ENCODE data around the gene IL1RAPL1. TPM values are rescaled to one million over a fixed set of nuclear protein-coding genes. Genes with fewer than 3 reads are reported as not detected.

The IL1RAPL1 gene
- total and polyA plus RNA-seq, 9 of the 15 experiments (the other 6 are each of a cell fraction or from before 2014, with no cell fraction given), result 0.04 to 0.07 (median 0.04) TPM; not detected in 6

- no peaks in the 10 kb centered on the region for H4K20me1 ChIP-seq (replicated peaks; ENCODE audit: control insufficient read depth, insufficient read depth, low read length)
- no peaks in the 10 kb centered on the region for H3K36me3 ChIP-seq (ENCODE audit: control insufficient read depth, insufficient read depth, low read length)
- no peaks in the 10 kb centered on the region for H3K79me2 ChIP-seq (ENCODE audit: control insufficient read depth, insufficient read depth, low read length)
- H3K27me3 ChIP-seq (ENCODE audit: control insufficient read depth in 2 of 2, insufficient read depth in 2 of 2, low read length in 2 of 2), result no peaks in the 10 kb centered on the region
- H3K9ac ChIP-seq (ENCODE audit: insufficient read depth in 1 of 2, low read depth in 2 of 2, low read length in 2 of 2), result no peak overlapping the region
- POLR2A ChIA-PET, result no interaction called here
- no peak for ATAC-seq
- no peaks in the 10 kb centered on the region for H3K9me3 ChIP-seq (replicated peaks; ENCODE audit: control insufficient read depth, insufficient read depth, low read depth, low read length)
- no peak for DNase-seq (ENCODE audit: extremely low read depth in 1 of 4, low spot score in 3 of 4)
- in situ Hi-C loops (cut with MboI) (no loop called here), intact Hi-C loops (cut with micrococcal nuclease) (no loop called here)
- no peak overlapping the region for H3K27ac ChIP-seq (ENCODE audit: extremely low read depth, low read depth, low read length)
- H3K4me1 ChIP-seq (replicated peaks in 1 of 2; ENCODE audit: control insufficient read depth in 2 of 2, insufficient read depth in 2 of 2, low read length in 2 of 2), result no peaks in the 10 kb centered on the region
- 0% methylated on average over 2 of the region's 2 CpGs for WGBS (ENCODE audit: insufficient coverage, low coverage, missing lambda C conversion rate)
- no TSS peak for BruUV-seq (replicated peaks)
- H2AFZ ChIP-seq (ENCODE audit: low read depth, low read length), result no peak overlapping the region
- CTCF ChIA-PET (ENCODE audit: low intra/inter-chr PET ratio), result no interaction called here
- no peaks in the 10 kb centered on the region for H3K9me1 ChIP-seq (ENCODE audit: control insufficient read depth, insufficient read depth, low read length)
- no peak for FAIRE-seq
- no peak overlapping the region for H3K4me3 ChIP-seq
- H3K4me2 ChIP-seq (ENCODE audit: insufficient read depth, low read length), result no peak overlapping the region
- TF ChIP-seq, protein P1, sequence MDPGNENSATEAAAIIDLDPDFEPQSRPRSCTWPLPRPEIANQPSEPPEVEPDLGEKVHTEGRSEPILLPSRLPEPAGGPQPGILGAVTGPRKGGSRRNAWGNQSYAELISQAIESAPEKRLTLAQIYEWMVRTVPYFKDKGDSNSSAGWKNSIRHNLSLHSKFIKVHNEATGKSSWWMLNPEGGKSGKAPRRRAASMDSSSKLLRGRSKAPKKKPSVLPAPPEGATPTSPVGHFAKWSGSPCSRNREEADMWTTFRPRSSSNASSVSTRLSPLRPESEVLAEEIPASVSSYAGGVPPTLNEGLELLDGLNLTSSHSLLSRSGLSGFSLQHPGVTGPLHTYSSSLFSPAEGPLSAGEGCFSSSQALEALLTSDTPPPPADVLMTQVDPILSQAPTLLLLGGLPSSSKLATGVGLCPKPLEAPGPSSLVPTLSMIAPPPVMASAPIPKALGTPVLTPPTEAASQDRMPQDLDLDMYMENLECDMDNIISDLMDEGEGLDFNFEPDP (CRISPR knock-in tag; IDR thresholded peaks at IDR 0.05), result no peak
- TF ChIP-seq RBM25 (IDR thresholded peaks at IDR 0.05; ENCODE audit: low read depth, low read length, severe bottlenecking) (no peak), ZNF274 (IDR thresholded peaks at IDR 0.05; ENCODE audit: borderline replicate concordance, low read depth, low read length) (no peak), HBP1 (CRISPR knock-in tag; IDR thresholded peaks at IDR 0.05) (no peak), MAZ (CRISPR knock-in tag; conservative IDR thresholded peaks at IDR 0.05 in 1 of 2, IDR thresholded peaks at IDR 0.05 in 1 of 2) (no peak), PCBP1 (IDR thresholded peaks at IDR 0.05; ENCODE audit: low read depth, low read length, poor library complexity, severe bottlenecking) (no peak), HCFC1 (IDR thresholded peaks at IDR 0.05; ENCODE audit: low read depth, low read length) (no peak), RNF219 (CRISPR knock-in tag; IDR thresholded peaks at IDR 0.05) (no peak), FOXK1 (CRISPR knock-in tag; IDR thresholded peaks at IDR 0.05; ENCODE audit: borderline replicate concordance) (no peak), CBX3 (IDR thresholded peaks at IDR 0.05; ENCODE audit: borderline replicate concordance in 1 of 2, low read length in 2 of 2) (no peak), ZFP30 (CRISPR knock-in tag; IDR thresholded peaks at IDR 0.05; ENCODE audit: borderline replicate concordance) (no peak), CHD1 (IDR thresholded peaks at IDR 0.05; ENCODE audit: low read length) (no peak)
- TF ChIP-seq, protein P2, sequence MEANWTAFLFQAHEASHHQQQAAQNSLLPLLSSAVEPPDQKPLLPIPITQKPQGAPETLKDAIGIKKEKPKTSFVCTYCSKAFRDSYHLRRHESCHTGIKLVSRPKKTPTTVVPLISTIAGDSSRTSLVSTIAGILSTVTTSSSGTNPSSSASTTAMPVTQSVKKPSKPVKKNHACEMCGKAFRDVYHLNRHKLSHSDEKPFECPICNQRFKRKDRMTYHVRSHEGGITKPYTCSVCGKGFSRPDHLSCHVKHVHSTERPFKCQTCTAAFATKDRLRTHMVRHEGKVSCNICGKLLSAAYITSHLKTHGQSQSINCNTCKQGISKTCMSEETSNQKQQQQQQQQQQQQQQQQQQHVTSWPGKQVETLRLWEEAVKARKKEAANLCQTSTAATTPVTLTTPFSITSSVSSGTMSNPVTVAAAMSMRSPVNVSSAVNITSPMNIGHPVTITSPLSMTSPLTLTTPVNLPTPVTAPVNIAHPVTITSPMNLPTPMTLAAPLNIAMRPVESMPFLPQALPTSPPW (CRISPR knock-in tag; IDR thresholded peaks at IDR 0.05), result no peak
- TF ChIP-seq, protein P3, sequence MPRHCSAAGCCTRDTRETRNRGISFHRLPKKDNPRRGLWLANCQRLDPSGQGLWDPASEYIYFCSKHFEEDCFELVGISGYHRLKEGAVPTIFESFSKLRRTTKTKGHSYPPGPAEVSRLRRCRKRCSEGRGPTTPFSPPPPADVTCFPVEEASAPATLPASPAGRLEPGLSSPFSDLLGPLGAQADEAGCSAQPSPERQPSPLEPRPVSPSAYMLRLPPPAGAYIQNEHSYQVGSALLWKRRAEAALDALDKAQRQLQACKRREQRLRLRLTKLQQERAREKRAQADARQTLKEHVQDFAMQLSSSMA (CRISPR knock-in tag; IDR thresholded peaks at IDR 0.05), result no peak
Measured at GRCh38 chrX:29225670-29226069, 638.4 kb downstream of the IL1RAPL1 start.

Measured in K562 (cell line).